K562 (cell line): Measurements from ENCODE around the gene KDF1. TPM values are rescaled to one million over a fixed set of nuclear protein-coding genes. Genes with fewer than 3 reads are reported as not detected.
A peak's percentile ranks its signal among the peaks of the same experiment; 100 is the strongest.

Experiments
- CBFB ChIP-seq: sonication (generic); formaldehyde crosslinking; IDR thresholded peaks from 2 replicates; pipeline ENCODE4 v1.4.0; 2020; ENCODE audit warnings: mild to moderate bottlenecking, missing genetic modification reagents
- E2F3 ChIP-seq: fragments of 250-450 bp; sonication (Bioruptor Pico); IDR thresholded peaks from 2 replicates; pipeline ENCODE4 v1.4.0; 2020; ENCODE audit warnings: mild to moderate bottlenecking
- EGR1 ChIP-seq: fragments of 450-650 bp; conservative IDR thresholded peaks from 2 replicates; pipeline ENCODE4 v1.6.1; 2017; ENCODE audit warnings: mild to moderate bottlenecking
- ELF4 ChIP-seq: fragments of 450-650 bp; formaldehyde crosslinking; IDR thresholded peaks from 2 replicates; pipeline ENCODE4 v1.4.0; 2022; ENCODE audit warnings: missing genetic modification characterization
- GTF2E2 ChIP-seq: fragments of 200-800 bp; sonication (Bioruptor generic); IDR thresholded peaks from 2 replicates; pipeline ENCODE4 v1.6.1; 2016; ENCODE audit warnings: missing genetic modification characterization, missing compliant biosample characterization
- HCFC1 ChIP-seq: IDR thresholded peaks from 2 replicates; pipeline ENCODE4 v1.6.1; 2012; ENCODE audit warnings: low read depth, low read length, improper control_type of control experiment
- LEF1 ChIP-seq: fragments of 450-650 bp; IDR thresholded peaks from 2 replicates; pipeline ENCODE4 v1.6.1; 2016; ENCODE audit warnings: mild to moderate bottlenecking
- MAFF ChIP-seq: IDR thresholded peaks from 2 replicates; pipeline ENCODE4 v1.6.1; 2012; ENCODE audit warnings: low read length, improper control_type of control experiment
- MBD1 ChIP-seq: fragments of 250-450 bp; sonication (Bioruptor Pico); IDR thresholded peaks from 2 replicates; pipeline ENCODE4 v1.8.0; 2022; ENCODE audit warnings: inconsistent platforms
- MYC ChIP-seq, 2 experiments: fragments of 250-450 bp in 1 of 2; sonication (Bioruptor Pico) in 1 of 2; IDR thresholded peaks; 2 replicates each; pipeline versions ENCODE4 v1.5.1 to v1.6.1; 2012 to 2021; ENCODE audit warnings: low read depth in 2 of 2, borderline replicate concordance in 1 of 2, improper control_type of control experiment in 1 of 2, low read length in 1 of 2, mild to moderate bottlenecking in 1 of 2, moderate library complexity in 1 of 2
- POLR2AphosphoS2 ChIP-seq: IDR thresholded peaks from 2 replicates; pipeline ENCODE4 v1.6.1; 2012; ENCODE audit warnings: low read length, improper control_type of control experiment
- POLR2AphosphoS5 ChIP-seq: IDR thresholded peaks from 2 replicates; pipeline ENCODE4 v1.6.1; 2011; ENCODE audit warnings: mild to moderate bottlenecking, low read depth, low read length, moderate library complexity; ENCODE audit not compliant: control insufficient read depth, insufficient read depth
- PRMT5 ChIP-seq: sonication (generic); formaldehyde crosslinking; IDR thresholded peaks from 2 replicates; pipeline ENCODE4 v1.5.0; 2020; ENCODE audit warnings: missing genetic modification reagents
- RBM34 ChIP-seq: fragments of 200-400 bp; formaldehyde crosslinking; IDR thresholded peaks from 2 replicates; pipeline ENCODE4 v1.6.1; 2018; ENCODE audit warnings: low read length, borderline replicate concordance; ENCODE audit not compliant: insufficient read depth
- SMAD2 ChIP-seq: fragments of 150-350 bp; IDR thresholded peaks from 2 replicates; pipeline ENCODE4 v1.6.1; 2014; ENCODE audit warnings: low read depth, mild to moderate bottlenecking, low read length
- SRF ChIP-seq, 2 experiments: fragments of 250-450, 450-650 bp in 1 of 2; sonication (Bioruptor Pico) in 1 of 2; sonication (generic) in 1 of 2; formaldehyde crosslinking; IDR thresholded peaks; 2 replicates each; pipeline versions ENCODE4 v1.5.0 to v1.5.1; 2020 to 2022; ENCODE audit warnings: mild to moderate bottlenecking in 1 of 2, missing genetic modification reagents in 1 of 2
- TRIM24 ChIP-seq, 2 experiments: fragments of 450-650 bp; IDR thresholded peaks; 2 replicates each; pipeline ENCODE4 v1.6.1; 2016
- ZBTB11 ChIP-seq, 3 experiments: fragments of 200-800 bp in 1 of 3; fragments of 250-450 bp in 1 of 3; fragments of 450-650 bp in 1 of 3; sonication (Bioruptor Pico) in 1 of 3; sonication (Bioruptor generic) in 1 of 3; formaldehyde crosslinking in 1 of 3; IDR thresholded peaks; 2 replicates each; pipeline versions ENCODE4 v1.6.1 to v1.8.0; 2016 to 2022; ENCODE audit warnings: mild to moderate bottlenecking in 2 of 3, missing genetic modification characterization in 2 of 3, missing compliant biosample characterization in 1 of 3, moderate library complexity in 1 of 3
- ZNF766 ChIP-seq: fragments of 200-800 bp; sonication (Bioruptor generic); conservative IDR thresholded peaks from 2 replicates; pipeline ENCODE4 v1.6.1; 2016; ENCODE audit warnings: missing genetic modification characterization, missing compliant biosample characterization
- polyA plus RNA-seq, 8 experiments: library from polyadenylated mRNA; depleted of rRNA in 4 of 8; stranded (reverse) in 5 of 8; unstranded in 3 of 8; fragments of >200 nt; fragmentation: Nextera tagmentation in 2 of 8; fragmentation: Illumina TruSeq in 1 of 8; extraction: Ambion mirVana in 2 of 8; extraction: Trizol in 1 of 8; gene quantifications; 2 replicates each; pipeline versions ENCODE4 v1.2.1 to v1.2.3, GENCODE V29; 2011 to 2014; ENCODE audit warnings: inconsistent platforms in 1 of 8, missing spikeins in 1 of 8
- total RNA-seq, 7 experiments: library from RNA; depleted of rRNA in 6 of 7; stranded (reverse); fragments of >200 nt in 6 of 7; fragmentation: Illumina TruSeq in 2 of 7; extraction: Trizol in 2 of 7; gene quantifications; 2 replicates each; pipeline versions ENCODE4 v1.2.1 to v1.2.3, GENCODE V29; 2011 to 2021; ENCODE audit warnings: low replicate concordance in 1 of 7

The KDF1 gene
- total and polyA plus RNA-seq, 9 of the 15 experiments (the other 6 are each of a cell fraction or from before 2014, with no cell fraction given), result 0.38 to 1.9 (median 0.83) TPM

- TF ChIP-seq ZBTB11 (CRISPR knock-in tag; IDR thresholded peaks at IDR 0.05) (peak in 1 of 3 experiments; percentile 55; a peak in 1 of 6 replicates), TRIM24 (IDR thresholded peaks at IDR 0.05) (peak in 1 of 2 experiments; percentile 9; a peak in 1 of 4 replicates), ELF4 (CRISPR knock-in tag) (no peak), POLR2AphosphoS2 (no peak), CBFB (CRISPR knock-in tag) (no peak; the same call in 1 of the 2 replicates), EGR1 (no peak), HCFC1 (no peak), SMAD2 (no peak), RBM34 (no peak), ZNF766 (CRISPR knock-in tag) (peak; percentile 72; the same call in 1 of the 2 replicates), PRMT5 (CRISPR knock-in tag) (no peak), POLR2AphosphoS5 (no peak), MBD1 (CRISPR knock-in tag) (no peak), MYC (IDR thresholded peaks at IDR 0.05; ENCODE audit: low read depth, low read length) (peak; percentile 11; the same call in 1 of the 2 replicates), MYC (CRISPR knock-in tag; IDR thresholded peaks at IDR 0.05; ENCODE audit: borderline replicate concordance, low read depth) (no peak), E2F3 (CRISPR knock-in tag) (peak; percentile 42; the same call in 1 of the 2 replicates), MAFF (no peak), GTF2E2 (no peak), SRF (CRISPR knock-in tag; IDR thresholded peaks at IDR 0.05) (no peak), LEF1 (peak; percentile 79; the same call in 1 of the 2 replicates)
Observed at GRCh38 chr1:26913754-26914619, 46.3 kb downstream of the KDF1 start, which contains the start of gene NR0B2 (continued).
